Neural cell (in vitro differentiated cells): ENCODE measurements around the gene FAF1. TPM values are rescaled to one million over a fixed set of nuclear protein-coding genes. Genes with fewer than 3 reads are reported as not detected.

ENCODE experiments used
- H2AFZ ChIP-seq: fragments of 200-600, 300-800 bp; sonication (generic), shearing (Covaris generic); 2 replicates; pipeline ENCODE4 v1.6.0; 2014; ENCODE audit warnings: low read depth, mild to moderate bottlenecking, antibody characterized with exemption, low read length, moderate library complexity
- H3F3A ChIP-seq: fragments of 200-600 bp; shearing (Covaris generic); 2 replicates; pipeline ENCODE4 v1.6.1; 2016; ENCODE audit warnings: mild to moderate bottlenecking, moderate library complexity, mixed read lengths, antibody characterized with exemption, low read length; ENCODE audit not compliant: insufficient read depth, poor library complexity, severe bottlenecking
- H3K27ac ChIP-seq: fragments of 200-600, 300-800 bp; sonication (generic), shearing (Covaris generic); 2 replicates; pipeline ENCODE4 v1.5.1; 2014; ENCODE audit warnings: mild to moderate bottlenecking, low read length, moderate library complexity
- H3K27me3 ChIP-seq: fragments of 300-800, 200-600 bp; sonication (generic), shearing (Covaris generic); 2 replicates; pipeline ENCODE4 v1.6.0; 2014; ENCODE audit warnings: mild to moderate bottlenecking, low read depth, low read length, moderate library complexity; ENCODE audit not compliant: insufficient read depth
- H3K36me3 ChIP-seq: fragments of 300-800, 200-600 bp; sonication (generic), shearing (Covaris generic); 2 replicates; pipeline ENCODE4 v1.5.1; 2014; ENCODE audit warnings: mild to moderate bottlenecking, antibody characterized with exemption, low read length, moderate library complexity; ENCODE audit not compliant: insufficient read depth
- H3K4me2 ChIP-seq: fragments of 300-800, 200-600 bp; sonication (generic), shearing (Covaris generic); 2 replicates; pipeline ENCODE4 v1.6.0; 2014; ENCODE audit warnings: mild to moderate bottlenecking, low read length
- H3K4me3 ChIP-seq: fragments of 300-800, 200-600 bp; sonication (generic), shearing (Covaris generic); 2 replicates; pipeline ENCODE4 v1.5.1; 2014; ENCODE audit warnings: mild to moderate bottlenecking, low read length, moderate library complexity
- H3K79me2 ChIP-seq: fragments of 200-600 bp; shearing (Covaris generic); replicated peaks from 2 replicates; pipeline ENCODE4 v1.6.0; 2014; ENCODE audit warnings: mild to moderate bottlenecking, low read length, moderate library complexity; ENCODE audit not compliant: insufficient read depth
- H3K9ac ChIP-seq: fragments of 300-800, 200-600 bp; sonication (generic), shearing (Covaris generic); 2 replicates; pipeline ENCODE4 v1.6.1; 2016; ENCODE audit warnings: mild to moderate bottlenecking, low read length, mixed read lengths
- H3K9me2 ChIP-seq: fragments of 200-600 bp; shearing (Covaris generic); 2 replicates; pipeline ENCODE4 v1.6.1; 2016; ENCODE audit warnings: mild to moderate bottlenecking, low read length, mixed read lengths; ENCODE audit not compliant: insufficient read depth
- H3K9me3 ChIP-seq: fragments of 200-600, 300-800 bp; sonication (generic), shearing (Covaris generic); 2 replicates; pipeline ENCODE4 v1.6.1; 2016; ENCODE audit warnings: mild to moderate bottlenecking, mixed run types, low read length, moderate library complexity, mixed read lengths
- H4K20me1 ChIP-seq: fragments of 200-600 bp; shearing (Covaris generic); 2 replicates; pipeline ENCODE4 v1.6.1; 2016; ENCODE audit warnings: mild to moderate bottlenecking, mixed run types; ENCODE audit not compliant: insufficient read depth
- EP300 ChIP-seq: fragments of 450-650 bp; conservative IDR thresholded peaks from 2 replicates; pipeline ENCODE4 v1.6.1; 2014; ENCODE audit warnings: antibody characterized with exemption, mild to moderate bottlenecking, moderate library complexity; ENCODE audit not compliant: poor library complexity, severe bottlenecking
- EZH2 ChIP-seq: fragments of 200-600, 300-800 bp; shearing (Covaris generic), sonication (generic); IDR thresholded peaks from 2 replicates; pipeline ENCODE4 v1.6.1; 2014; ENCODE audit warnings: antibody characterized with exemption, low read length, borderline replicate concordance, mild to moderate bottlenecking; ENCODE audit not compliant: insufficient read depth, poor library complexity, severe bottlenecking
- MXI1 ChIP-seq: fragments of 450-650 bp; conservative IDR thresholded peaks from 2 replicates; pipeline ENCODE4 v1.6.1; 2014; ENCODE audit warnings: antibody characterized with exemption, mild to moderate bottlenecking; ENCODE audit not compliant: poor library complexity, severe bottlenecking
- POLR2AphosphoS5 ChIP-seq: IDR thresholded peaks from 2 replicates; pipeline ENCODE4 v1.6.1; 2012
- RAD21 ChIP-seq: fragments of 450-650 bp; conservative IDR thresholded peaks from 2 replicates; pipeline ENCODE4 v1.6.1; 2014; ENCODE audit warnings: antibody characterized with exemption, mild to moderate bottlenecking, moderate library complexity
- SMC3 ChIP-seq: fragments of 450-650 bp; conservative IDR thresholded peaks from 2 replicates; pipeline ENCODE4 v1.6.1; 2014; ENCODE audit warnings: antibody characterized with exemption, mild to moderate bottlenecking, moderate library complexity; ENCODE audit not compliant: poor library complexity
- TAF1 ChIP-seq: IDR thresholded peaks from 2 replicates; pipeline ENCODE4 v1.6.1; 2012; ENCODE audit warnings: low read depth
- polyA plus RNA-seq: library from polyadenylated mRNA; depleted of rRNA; stranded (reverse); fragments of >200 nt; gene quantifications from 2 replicates; pipeline ENCODE4 v1.2.3, GENCODE V29; 2014
- TF ChIP-seq, protein P1 (sequence below): IDR thresholded peaks from 2 replicates; pipeline ENCODE4 v1.6.1; 2012; ENCODE audit warnings: borderline replicate concordance
- TF ChIP-seq, protein P2 (sequence below): fragments of 450-650 bp; IDR thresholded peaks from 2 replicates; pipeline ENCODE4 v1.5.1; 2014; ENCODE audit warnings: antibody characterized with exemption, mild to moderate bottlenecking, moderate library complexity; ENCODE audit not compliant: poor library complexity, severe bottlenecking

The FAF1 gene
- polyA plus RNA-seq, 1 donor from 2014 or later: 52.1 TPM

- TF ChIP-seq POLR2AphosphoS5: no peak
- TF ChIP-seq RAD21: no peak
- TF ChIP-seq, protein P1, sequence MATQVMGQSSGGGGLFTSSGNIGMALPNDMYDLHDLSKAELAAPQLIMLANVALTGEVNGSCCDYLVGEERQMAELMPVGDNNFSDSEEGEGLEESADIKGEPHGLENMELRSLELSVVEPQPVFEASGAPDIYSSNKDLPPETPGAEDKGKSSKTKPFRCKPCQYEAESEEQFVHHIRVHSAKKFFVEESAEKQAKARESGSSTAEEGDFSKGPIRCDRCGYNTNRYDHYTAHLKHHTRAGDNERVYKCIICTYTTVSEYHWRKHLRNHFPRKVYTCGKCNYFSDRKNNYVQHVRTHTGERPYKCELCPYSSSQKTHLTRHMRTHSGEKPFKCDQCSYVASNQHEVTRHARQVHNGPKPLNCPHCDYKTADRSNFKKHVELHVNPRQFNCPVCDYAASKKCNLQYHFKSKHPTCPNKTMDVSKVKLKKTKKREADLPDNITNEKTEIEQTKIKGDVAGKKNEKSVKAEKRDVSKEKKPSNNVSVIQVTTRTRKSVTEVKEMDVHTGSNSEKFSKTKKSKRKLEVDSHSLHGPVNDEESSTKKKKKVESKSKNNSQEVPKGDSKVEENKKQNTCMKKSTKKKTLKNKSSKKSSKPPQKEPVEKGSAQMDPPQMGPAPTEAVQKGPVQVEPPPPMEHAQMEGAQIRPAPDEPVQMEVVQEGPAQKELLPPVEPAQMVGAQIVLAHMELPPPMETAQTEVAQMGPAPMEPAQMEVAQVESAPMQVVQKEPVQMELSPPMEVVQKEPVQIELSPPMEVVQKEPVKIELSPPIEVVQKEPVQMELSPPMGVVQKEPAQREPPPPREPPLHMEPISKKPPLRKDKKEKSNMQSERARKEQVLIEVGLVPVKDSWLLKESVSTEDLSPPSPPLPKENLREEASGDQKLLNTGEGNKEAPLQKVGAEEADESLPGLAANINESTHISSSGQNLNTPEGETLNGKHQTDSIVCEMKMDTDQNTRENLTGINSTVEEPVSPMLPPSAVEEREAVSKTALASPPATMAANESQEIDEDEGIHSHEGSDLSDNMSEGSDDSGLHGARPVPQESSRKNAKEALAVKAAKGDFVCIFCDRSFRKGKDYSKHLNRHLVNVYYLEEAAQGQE: no peak
- H3K79me2 ChIP-seq: no peaks in the 10 kb centered on the region
- H3K27ac ChIP-seq: no peak overlapping the region
- H2AFZ ChIP-seq: no peak overlapping the region
- no peaks in the 10 kb centered on the region for H4K20me1 ChIP-seq
- no peaks in the 10 kb centered on the region for H3K27me3 ChIP-seq
- H3K36me3 ChIP-seq: no peaks in the 10 kb centered on the region
- peaks cover 10% of the 10 kb centered on the region for H3K9me3 ChIP-seq
- H3K4me3 ChIP-seq: no peak overlapping the region
- H3K9ac ChIP-seq: no peak overlapping the region
- H3K9me2 ChIP-seq: no peaks in the 10 kb centered on the region
- no peaks in the 10 kb centered on the region for H3F3A ChIP-seq
- no peak overlapping the region for H3K4me2 ChIP-seq
Measured at GRCh38 chr1:50505427-50505826, 454.6 kb downstream of the FAF1 start.

DNA sequence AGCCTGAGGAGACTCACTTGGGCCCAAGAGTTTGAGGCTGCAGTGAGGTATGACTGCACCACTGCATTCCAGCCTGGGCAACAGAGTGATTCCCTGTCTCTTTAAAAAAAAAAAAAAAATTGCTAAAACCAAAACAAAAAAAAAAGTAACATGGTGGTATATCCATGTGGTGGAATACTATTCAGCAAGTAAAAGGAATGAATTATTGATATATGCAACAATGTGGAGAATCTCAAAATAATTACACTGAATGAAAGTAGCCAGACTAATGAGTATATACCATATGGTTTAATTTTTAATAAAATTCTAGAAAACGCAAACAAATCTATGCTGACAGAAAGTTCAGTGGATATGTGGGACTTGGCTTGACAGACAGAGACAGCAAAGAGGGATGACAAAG lies 456.6 kb downstream of the FAF1 start:
- Histone ChIP-seq H3F3A (no peaks in the 10 kb centered on the region), H3K4me3 (no peak overlapping the region), H3K36me3 (no peaks in the 10 kb centered on the region), H3K27ac (no peak overlapping the region), H3K9me3 (peaks cover 10% of the 10 kb centered on the region), H3K9ac (no peak overlapping the region), H3K27me3 (no peaks in the 10 kb centered on the region), H3K4me2 (no peak overlapping the region), H4K20me1 (no peaks in the 10 kb centered on the region), H3K9me2 (no peaks in the 10 kb centered on the region), H2AFZ (no peak overlapping the region), H3K79me2 (no peaks in the 10 kb centered on the region)
- TF ChIP-seq SMC3: no peak

DNA sequence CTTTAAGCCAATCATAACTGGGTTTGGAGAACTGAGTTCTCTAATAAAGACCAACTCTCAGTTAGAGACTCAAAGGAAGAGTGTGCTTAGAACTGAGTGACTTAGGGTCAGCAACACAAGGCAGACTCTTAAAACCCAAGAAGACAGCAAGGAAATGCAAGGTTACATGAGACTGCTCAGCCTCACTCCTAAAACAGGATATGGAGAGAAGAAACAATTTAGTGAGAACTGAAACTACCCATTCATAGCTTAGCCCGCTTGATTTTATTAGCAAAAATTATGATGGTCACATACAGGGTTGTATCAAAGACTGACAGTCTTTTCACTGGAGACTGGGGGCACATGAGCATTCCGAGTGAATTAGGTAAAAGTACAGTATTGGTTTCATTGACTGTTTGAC lies 457.9 kb downstream of the FAF1 start:
- H3K9me3 ChIP-seq: peaks cover 10% of the 10 kb centered on the region
- no peak overlapping the region for H3K9ac ChIP-seq
- H4K20me1 ChIP-seq: no peaks in the 10 kb centered on the region
- H3F3A ChIP-seq: no peaks in the 10 kb centered on the region
- H3K27me3 ChIP-seq: no peaks in the 10 kb centered on the region
- H3K27ac ChIP-seq: no peak overlapping the region
- no peak overlapping the region for H3K4me3 ChIP-seq
- no peaks in the 10 kb centered on the region for H3K79me2 ChIP-seq
- no peak overlapping the region for H3K4me2 ChIP-seq
- H2AFZ ChIP-seq: no peak overlapping the region
- H3K36me3 ChIP-seq: no peaks in the 10 kb centered on the region
- no peak for TF ChIP-seq POLR2AphosphoS5
- TF ChIP-seq EP300: no peak
- no peaks in the 10 kb centered on the region for H3K9me2 ChIP-seq

GRCh38 chr1:50497007-50497406 lies 463.1 kb downstream of the FAF1 start:
- TF ChIP-seq EP300 (no peak), MXI1 (no peak), TAF1 (no peak), EZH2 (no peak), POLR2AphosphoS5 (no peak), SMC3 (no peak), RAD21 (no peak)
- TF ChIP-seq, protein P2, sequence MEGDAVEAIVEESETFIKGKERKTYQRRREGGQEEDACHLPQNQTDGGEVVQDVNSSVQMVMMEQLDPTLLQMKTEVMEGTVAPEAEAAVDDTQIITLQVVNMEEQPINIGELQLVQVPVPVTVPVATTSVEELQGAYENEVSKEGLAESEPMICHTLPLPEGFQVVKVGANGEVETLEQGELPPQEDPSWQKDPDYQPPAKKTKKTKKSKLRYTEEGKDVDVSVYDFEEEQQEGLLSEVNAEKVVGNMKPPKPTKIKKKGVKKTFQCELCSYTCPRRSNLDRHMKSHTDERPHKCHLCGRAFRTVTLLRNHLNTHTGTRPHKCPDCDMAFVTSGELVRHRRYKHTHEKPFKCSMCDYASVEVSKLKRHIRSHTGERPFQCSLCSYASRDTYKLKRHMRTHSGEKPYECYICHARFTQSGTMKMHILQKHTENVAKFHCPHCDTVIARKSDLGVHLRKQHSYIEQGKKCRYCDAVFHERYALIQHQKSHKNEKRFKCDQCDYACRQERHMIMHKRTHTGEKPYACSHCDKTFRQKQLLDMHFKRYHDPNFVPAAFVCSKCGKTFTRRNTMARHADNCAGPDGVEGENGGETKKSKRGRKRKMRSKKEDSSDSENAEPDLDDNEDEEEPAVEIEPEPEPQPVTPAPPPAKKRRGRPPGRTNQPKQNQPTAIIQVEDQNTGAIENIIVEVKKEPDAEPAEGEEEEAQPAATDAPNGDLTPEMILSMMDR: no peak
- TF ChIP-seq, protein P1: no peak
- Histone ChIP-seq H3K79me2 (no peaks in the 10 kb centered on the region), H3K9me2 (no peaks in the 10 kb centered on the region), H3K4me3 (no peak overlapping the region), H3K4me2 (no peak overlapping the region), H3K36me3 (no peaks in the 10 kb centered on the region), H3F3A (no peaks in the 10 kb centered on the region), H3K9me3 (no peaks in the 10 kb centered on the region), H4K20me1 (no peaks in the 10 kb centered on the region), H3K27me3 (no peaks in the 10 kb centered on the region), H3K27ac (no peak overlapping the region), H3K9ac (no peak overlapping the region), H2AFZ (no peak overlapping the region)
